K562 (cell line): ENCODE data around the gene SNX30. TPM values are rescaled to one million over a fixed set of nuclear protein-coding genes. Genes with fewer than 3 reads are reported as not detected.
A peak's percentile ranks its signal among the peaks of the same experiment; 100 is the strongest.

Source experiments
- BRD9 ChIP-seq: fragments of 450-650 bp; IDR thresholded peaks from 2 replicates; pipeline ENCODE4 v1.6.1; 2018; ENCODE audit warnings: low read depth; ENCODE audit not compliant: partially characterized antibody
- CBX1 ChIP-seq: sonication (generic); IDR thresholded peaks from 2 replicates; pipeline ENCODE4 v1.6.1; 2016; ENCODE audit warnings: antibody characterized with exemption, low read depth, mild to moderate bottlenecking
- DPF2 ChIP-seq: fragments of 450-650 bp; IDR thresholded peaks from 2 replicates; pipeline ENCODE4 v1.6.1; 2016
- ETS1 ChIP-seq: conservative IDR thresholded peaks from 2 replicates; pipeline ENCODE4 v1.6.1; 2011; ENCODE audit warnings: low read depth, mild to moderate bottlenecking, low read length; ENCODE audit not compliant: control insufficient read depth
- FOXM1 ChIP-seq, 2 experiments: fragments of 450-650 bp in 1 of 2; sonication (generic) in 1 of 2; formaldehyde crosslinking in 1 of 2; IDR thresholded peaks; 2 replicates each; pipeline versions ENCODE4 v1.6.1 to v1.9.0; 2017 to 2022; ENCODE audit warnings: low read depth in 2 of 2, mild to moderate bottlenecking in 2 of 2, missing genetic modification reagents in 1 of 2, moderate library complexity in 1 of 2
- GTF2A2 ChIP-seq: IDR thresholded peaks from 2 replicates; pipeline ENCODE4 v1.6.1; 2016; ENCODE audit warnings: mild to moderate bottlenecking, missing genetic modification characterization, missing compliant biosample characterization
- MAFF ChIP-seq: IDR thresholded peaks from 2 replicates; pipeline ENCODE4 v1.6.1; 2012; ENCODE audit warnings: low read length, improper control_type of control experiment
- MCM7 ChIP-seq, 2 experiments: fragments of 450-650 bp; IDR thresholded peaks; 2 replicates each; pipeline ENCODE4 v1.6.1; 2016 to 2018
- MTA1 ChIP-seq: fragments of 450-650 bp; IDR thresholded peaks from 2 replicates; pipeline ENCODE4 v1.6.1; 2017; ENCODE audit warnings: borderline replicate concordance
- PHB2 ChIP-seq: fragments of 450-650 bp; IDR thresholded peaks from 2 replicates; pipeline ENCODE4 v1.6.1; 2017; ENCODE audit warnings: low read depth
- POLR2AphosphoS2 ChIP-seq: IDR thresholded peaks from 2 replicates; pipeline ENCODE4 v1.6.1; 2012; ENCODE audit warnings: low read length, improper control_type of control experiment
- POLR2AphosphoS5 ChIP-seq: IDR thresholded peaks from 2 replicates; pipeline ENCODE4 v1.6.1; 2011; ENCODE audit warnings: mild to moderate bottlenecking, low read depth, low read length, moderate library complexity; ENCODE audit not compliant: control insufficient read depth, insufficient read depth
- PTTG1 ChIP-seq: fragments of 450-650 bp; IDR thresholded peaks from 2 replicates; pipeline ENCODE4 v1.6.1; 2016; ENCODE audit warnings: low read depth, mild to moderate bottlenecking, missing genetic modification characterization, missing compliant biosample characterization
- RBM39 ChIP-seq: fragments of 200-400 bp; formaldehyde crosslinking; optimal IDR thresholded peaks from 2 replicates; pipeline ENCODE3; 2018; ENCODE audit warnings: low read depth, low read length
- SFPQ ChIP-seq: fragments of 200-400 bp; formaldehyde crosslinking; IDR thresholded peaks from 2 replicates; pipeline ENCODE4 v1.6.1; 2017; ENCODE audit warnings: mild to moderate bottlenecking, low read depth, low read length, moderate library complexity
- SIRT6 ChIP-seq: IDR thresholded peaks from one replicate; pipeline ENCODE4 v1.6.1; 2012; ENCODE audit warnings: low read depth, mild to moderate bottlenecking, control low read depth, inconsistent platforms, low read length, moderate library complexity
- TBP ChIP-seq: optimal IDR thresholded peaks from 2 replicates; pipeline ENCODE3; 2011; ENCODE audit warnings: low read depth, low read length, improper control_type of control experiment
- TEAD4 ChIP-seq, 2 experiments: sonication (generic) in 1 of 2; formaldehyde crosslinking in 1 of 2; IDR thresholded peaks; 2 replicates each; pipeline versions ENCODE4 v1.6.1 to v1.8.0; 2012 to 2022; ENCODE audit warnings: borderline replicate concordance in 1 of 2, inconsistent platforms in 1 of 2, low read length in 1 of 2, mild to moderate bottlenecking in 1 of 2, missing genetic modification reagents in 1 of 2
- TOE1 ChIP-seq, 2 experiments: fragments of 450-650 bp in 1 of 2; sonication (generic) in 1 of 2; formaldehyde crosslinking in 1 of 2; IDR thresholded peaks; 2 replicates each; pipeline versions ENCODE4 v1.7.1 to v1.8.0; 2016 to 2022; ENCODE audit warnings: borderline replicate concordance in 2 of 2, mild to moderate bottlenecking in 2 of 2, antibody characterized with exemption in 1 of 2, inconsistent platforms in 1 of 2, low read depth in 1 of 2, missing genetic modification reagents in 1 of 2, moderate library complexity in 1 of 2
- XRCC5 ChIP-seq: fragments of 200-400 bp; formaldehyde crosslinking; IDR thresholded peaks from 2 replicates; pipeline ENCODE4 v1.6.1; 2017; ENCODE audit warnings: low read depth, mild to moderate bottlenecking, low read length
- ZBTB1 ChIP-seq: sonication (generic); formaldehyde crosslinking; IDR thresholded peaks from 2 replicates; pipeline ENCODE4 v1.8.1; 2023; ENCODE audit warnings: missing genetic modification reagents, low read depth, mild to moderate bottlenecking, borderline replicate concordance
- ZNF217 ChIP-seq: sonication (generic); formaldehyde crosslinking; IDR thresholded peaks from 2 replicates; pipeline ENCODE4 v1.8.0; 2022; ENCODE audit warnings: mild to moderate bottlenecking, missing genetic modification reagents
- ZNF263 ChIP-seq: sonication (generic); formaldehyde crosslinking; IDR thresholded peaks from 2 replicates; pipeline ENCODE4 v1.8.0; 2022; ENCODE audit warnings: mild to moderate bottlenecking, missing genetic modification reagents, borderline replicate concordance
- ZNF445 ChIP-seq: fragments of 250-450 bp; sonication (Bioruptor Pico); IDR thresholded peaks from 2 replicates; pipeline ENCODE4 v1.4.0; 2020; ENCODE audit warnings: low read depth, mild to moderate bottlenecking, moderate library complexity
- ZNF57 ChIP-seq: fragments of 450-650 bp; formaldehyde crosslinking; IDR thresholded peaks from 2 replicates; pipeline ENCODE4 v1.4.0; 2020; ENCODE audit warnings: mild to moderate bottlenecking, moderate library complexity
- ZNF583 ChIP-seq: fragments of 250-450 bp; sonication (Bioruptor Pico); IDR thresholded peaks from 2 replicates; pipeline ENCODE4 v1.4.0; 2020
- polyA plus RNA-seq, 8 experiments: library from polyadenylated mRNA; depleted of rRNA in 4 of 8; stranded (reverse) in 5 of 8; unstranded in 3 of 8; fragments of >200 nt; fragmentation: Nextera tagmentation in 2 of 8; fragmentation: Illumina TruSeq in 1 of 8; extraction: Ambion mirVana in 2 of 8; extraction: Trizol in 1 of 8; gene quantifications; 2 replicates each; pipeline versions ENCODE4 v1.2.1 to v1.2.3, GENCODE V29; 2011 to 2014; ENCODE audit warnings: inconsistent platforms in 1 of 8, missing spikeins in 1 of 8
- total RNA-seq, 7 experiments: library from RNA; depleted of rRNA in 6 of 7; stranded (reverse); fragments of >200 nt in 6 of 7; fragmentation: Illumina TruSeq in 2 of 7; extraction: Trizol in 2 of 7; gene quantifications; 2 replicates each; pipeline versions ENCODE4 v1.2.1 to v1.2.3, GENCODE V29; 2011 to 2021; ENCODE audit warnings: low replicate concordance in 1 of 7

The SNX30 gene
- total and polyA plus RNA-seq, 9 of the 15 experiments (the other 6 are each of a cell fraction or from before 2014, with no cell fraction given) = 0.76 to 5.9 (median 3.3) TPM

GRCh38 chr9:112810696-112811490, 60.3 kb downstream of the SNX30 start (continued):
- TF ChIP-seq ETS1 (no peak), ZNF217 (CRISPR knock-in tag) (no peak), ZNF263 (no peak), TEAD4 (IDR thresholded peaks at IDR 0.05; ENCODE audit: low read length) (peak; percentile 90), TEAD4 (CRISPR knock-in tag; IDR thresholded peaks at IDR 0.05; ENCODE audit: borderline replicate concordance) (no peak), MAFF (no peak), TOE1 (IDR thresholded peaks at IDR 0.05; ENCODE audit: borderline replicate concordance) (no peak), TOE1 (CRISPR knock-in tag; IDR thresholded peaks at IDR 0.05; ENCODE audit: borderline replicate concordance, low read depth) (no peak), CBX1 (no peak), PHB2 (no peak), GTF2A2 (tag) (no peak), SFPQ (no peak), MCM7 (IDR thresholded peaks at IDR 0.05) (no peak), DPF2 (peak; percentile 87), ZNF57 (CRISPR knock-in tag) (no peak), PTTG1 (tag) (no peak), ZNF445 (no peak), ZBTB1 (CRISPR knock-in tag) (no peak), TBP (no peak), BRD9 (no peak), POLR2AphosphoS2 (no peak), POLR2AphosphoS5 (peak; percentile 68; the same call in 1 of the 2 replicates), ZNF583 (CRISPR knock-in tag) (no peak), XRCC5 (no peak), FOXM1 (IDR thresholded peaks at IDR 0.05; ENCODE audit: low read depth) (peak; percentile 56), FOXM1 (CRISPR knock-in tag; IDR thresholded peaks at IDR 0.05; ENCODE audit: low read depth) (no peak), SIRT6 (no peak), MTA1 (0 out of 2 replicates have a peak, but pooled peaks have one; percentile 33), RBM39 (no peak)
